PC-3 (cell line): ENCODE data around the gene RNF182. TPM values are rescaled to one million over a fixed set of nuclear protein-coding genes. Genes with fewer than 3 reads are reported as not detected.

Experiments used
- ATAC-seq: fragments of 200-7000 bp; cut with Tn5 transposase; 2 replicates; pipeline ENCODE4 v1.9.1; 2020; ENCODE audit warnings: mild to moderate bottlenecking, moderate library complexity
- BruUV-seq: library from RNA; stranded (reverse); fragments of 400-500 nt; replicated peaks from 2 replicates; lab custom pipeline; 2021; lab: Mats Ljungman, UMichigan
- CTCF ChIA-PET: fragments of 300-600 bp; sonication (Branson Sonifier 250); formaldehyde crosslinking; loops from one replicate; lab custom pipeline; 2022; ENCODE audit warnings: antibody characterized with exemption; lab: Charles Lee
- POLR2A ChIA-PET: fragments of 300-600 bp; sonication (Branson Sonifier 250); formaldehyde crosslinking; loops from one replicate; lab custom pipeline; 2022; ENCODE audit warnings: antibody characterized with exemption; ENCODE audit not compliant: unreplicated experiment; lab: Charles Lee
- DNase-seq: peaks from one replicate; pipeline ENCODE4 v3.0.0-alpha.2; 2015
- H2AFZ ChIP-seq: fragments of 300-600 bp; sonication (generic); 2 replicates; pipeline ENCODE4 v1.6.0; 2016; ENCODE audit warnings: antibody characterized with exemption, low read length
- H3F3A ChIP-seq: fragments of 300-600 bp; sonication (generic); one replicate; pipeline ENCODE4 v1.6.0; 2017; ENCODE audit warnings: antibody characterized with exemption, low read length, control low read depth, mild to moderate bottlenecking; ENCODE audit not compliant: unreplicated experiment
- H3K27ac ChIP-seq: fragments of 300-600 bp; sonication (generic); 2 replicates; pipeline ENCODE4 v1.5.1; 2016; ENCODE audit warnings: mild to moderate bottlenecking, low read length
- H3K27me3 ChIP-seq: fragments of 300-600 bp; sonication (generic); 2 replicates; pipeline ENCODE4 v1.6.1; 2016; ENCODE audit warnings: low read length, mixed read lengths
- H3K36me3 ChIP-seq: fragments of 300-600 bp; sonication (generic); 2 replicates; pipeline ENCODE4 v1.6.1; 2016; ENCODE audit warnings: low read depth, mixed run types, low read length, mixed read lengths
- H3K4me1 ChIP-seq: fragments of 300-600 bp; sonication (generic); 2 replicates; pipeline ENCODE4 v1.5.1; 2016; ENCODE audit warnings: low read length; ENCODE audit not compliant: insufficient read depth
- H3K4me2 ChIP-seq: fragments of 300-600 bp; sonication (generic); 2 replicates; pipeline ENCODE4 v1.6.0; 2016; ENCODE audit warnings: low read length
- H3K4me3 ChIP-seq: fragments of 300-600 bp; sonication (generic); 2 replicates; pipeline ENCODE4 v1.5.1; 2016; ENCODE audit warnings: mild to moderate bottlenecking, low read length, mixed read lengths
- H3K79me2 ChIP-seq: fragments of 300-600 bp; sonication (generic); 2 replicates; pipeline ENCODE4 v1.6.1; 2017; ENCODE audit warnings: low read length, mixed read lengths
- H3K9ac ChIP-seq: fragments of 300-600 bp; sonication (generic); 2 replicates; pipeline ENCODE4 v1.6.0; 2016; ENCODE audit warnings: mild to moderate bottlenecking, low read length
- H3K9me2 ChIP-seq: fragments of 300-600 bp; sonication (generic); replicated peaks from 2 replicates; pipeline ENCODE4 v1.6.1; 2016; ENCODE audit warnings: mixed run types, low read length, mixed read lengths
- H3K9me3 ChIP-seq: fragments of 300-600 bp; sonication (generic); 2 replicates; pipeline ENCODE4 v1.6.1; 2016; ENCODE audit warnings: low read length, mixed read lengths
- H4K20me1 ChIP-seq: fragments of 300-600 bp; sonication (generic); 2 replicates; pipeline ENCODE4 v1.6.1; 2016; ENCODE audit warnings: low read length, mixed read lengths
- EZH2 ChIP-seq: fragments of 300-600 bp; sonication (generic); IDR thresholded peaks from one replicate; pipeline ENCODE4 v1.6.1; 2017; ENCODE audit warnings: antibody characterized with exemption, mild to moderate bottlenecking, low read length; ENCODE audit not compliant: unreplicated experiment
- EZH2phosphoT487 ChIP-seq: fragments of 300-600 bp; sonication (generic); IDR thresholded peaks from 2 replicates; pipeline ENCODE4 v1.6.1; 2018; ENCODE audit warnings: mild to moderate bottlenecking, antibody characterized with exemption, low read length, borderline replicate concordance
- intact Hi-C: fragments of 100-400 bp; cut with micrococcal nuclease; formaldehyde crosslinking; loops from 2 replicates; pipeline ENCODE4 v1.9.0; 2023
- total RNA-seq: library from RNA; depleted of rRNA; stranded (reverse); fragments of >200 nt; gene quantifications from 2 replicates; pipeline ENCODE4 v1.2.3, GENCODE V29; 2014
- TF ChIP-seq, protein P1 (sequence below): fragments of 300-600 bp; sonication (generic); conservative IDR thresholded peaks from 2 replicates; pipeline ENCODE4 v1.5.1; 2017; ENCODE audit warnings: antibody characterized with exemption, low read depth, mild to moderate bottlenecking, low read length

The RNF182 gene
- total RNA-seq, 1 experiment from 2014 or later = 24.7 TPM

DNA sequence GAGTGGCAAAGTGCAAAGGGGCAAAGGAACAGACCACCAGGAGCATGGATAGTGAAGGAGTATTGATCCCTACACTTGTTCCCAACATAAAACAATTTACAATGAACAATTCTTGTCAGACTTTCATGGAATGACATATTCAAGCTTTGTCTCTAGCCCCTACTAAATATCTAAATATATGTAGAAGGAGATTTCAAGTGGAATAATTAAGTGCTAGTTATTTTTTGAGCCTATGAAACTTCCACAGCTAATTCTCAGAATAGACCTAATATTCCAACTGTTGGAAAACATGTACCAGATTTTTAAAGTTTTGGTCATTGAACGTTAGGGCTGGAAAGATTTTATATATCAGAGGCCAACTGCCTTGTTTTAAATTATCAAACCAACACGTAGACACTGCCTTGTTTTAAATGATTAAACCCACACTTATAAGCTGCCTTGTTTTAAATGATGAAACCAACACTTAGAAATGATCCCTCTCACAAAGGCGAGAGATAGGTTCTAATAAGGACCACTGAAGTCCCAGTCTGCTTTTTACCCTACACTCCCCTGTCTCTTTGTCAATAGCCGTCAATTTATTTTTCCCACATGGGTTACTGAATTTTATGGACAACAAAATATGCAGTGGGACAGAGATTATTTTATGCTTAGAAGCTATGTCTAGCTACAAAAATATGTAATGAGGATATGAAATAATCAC lies 62.1 kb downstream of the RNF182 start:
- Histone ChIP-seq H3K9me2 (no peaks in the 10 kb centered on the region), H3F3A (no peaks in the 10 kb centered on the region), H3K4me2 (no peak overlapping the region), H3K4me3 (no peak overlapping the region), H4K20me1 (no peaks in the 10 kb centered on the region), H3K9me3 (no peaks in the 10 kb centered on the region), H3K27me3 (no peaks in the 10 kb centered on the region), H3K9ac (no peak overlapping the region), H3K4me1 (peaks cover 21% of the 10 kb centered on the region), H2AFZ (no peak overlapping the region), H3K36me3 (no peaks in the 10 kb centered on the region), H3K27ac (no peak overlapping the region), H3K79me2 (no peaks in the 10 kb centered on the region)
- DNase-seq (no peak), ATAC-seq (no peak)
- TF ChIP-seq EZH2 (no peak), EZH2phosphoT487 (no peak)
- TF ChIP-seq, protein P1, sequence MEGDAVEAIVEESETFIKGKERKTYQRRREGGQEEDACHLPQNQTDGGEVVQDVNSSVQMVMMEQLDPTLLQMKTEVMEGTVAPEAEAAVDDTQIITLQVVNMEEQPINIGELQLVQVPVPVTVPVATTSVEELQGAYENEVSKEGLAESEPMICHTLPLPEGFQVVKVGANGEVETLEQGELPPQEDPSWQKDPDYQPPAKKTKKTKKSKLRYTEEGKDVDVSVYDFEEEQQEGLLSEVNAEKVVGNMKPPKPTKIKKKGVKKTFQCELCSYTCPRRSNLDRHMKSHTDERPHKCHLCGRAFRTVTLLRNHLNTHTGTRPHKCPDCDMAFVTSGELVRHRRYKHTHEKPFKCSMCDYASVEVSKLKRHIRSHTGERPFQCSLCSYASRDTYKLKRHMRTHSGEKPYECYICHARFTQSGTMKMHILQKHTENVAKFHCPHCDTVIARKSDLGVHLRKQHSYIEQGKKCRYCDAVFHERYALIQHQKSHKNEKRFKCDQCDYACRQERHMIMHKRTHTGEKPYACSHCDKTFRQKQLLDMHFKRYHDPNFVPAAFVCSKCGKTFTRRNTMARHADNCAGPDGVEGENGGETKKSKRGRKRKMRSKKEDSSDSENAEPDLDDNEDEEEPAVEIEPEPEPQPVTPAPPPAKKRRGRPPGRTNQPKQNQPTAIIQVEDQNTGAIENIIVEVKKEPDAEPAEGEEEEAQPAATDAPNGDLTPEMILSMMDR = no peak
- ChIA-PET POLR2A (no interaction called here), CTCF (no interaction called here)
- no TSS peak for BruUV-seq
- intact Hi-C loops = no loop called here

DNA sequence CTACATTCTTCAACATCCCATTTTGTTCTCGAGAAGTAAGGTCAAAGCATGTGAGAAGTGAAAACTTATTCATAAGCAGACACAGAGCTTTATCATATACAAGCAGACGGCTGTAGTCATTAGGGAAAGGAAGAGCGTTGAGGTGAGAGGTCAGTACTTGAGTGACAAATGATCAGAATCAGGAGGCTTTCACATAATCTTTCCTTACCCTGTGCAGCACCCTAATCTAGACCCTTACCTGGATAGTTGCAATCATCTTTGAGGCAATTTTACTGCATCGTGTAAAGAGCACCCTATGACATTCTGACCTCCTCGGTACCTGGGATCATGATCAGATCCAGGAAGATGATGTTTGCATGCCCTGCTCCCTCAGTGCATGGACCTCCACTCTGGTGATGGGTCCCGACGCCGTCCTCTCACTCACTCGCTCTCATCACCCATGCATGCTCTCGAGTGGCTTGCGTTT lies 62.7 kb downstream of the RNF182 start:
- no peak overlapping the region for H3K4me3 ChIP-seq
- TF ChIP-seq, protein P1 = no peak
- TF ChIP-seq EZH2 (no peak), EZH2phosphoT487 (no peak)
- no peak for ATAC-seq
- H4K20me1 ChIP-seq = no peaks in the 10 kb centered on the region
- H3K79me2 ChIP-seq = no peaks in the 10 kb centered on the region
- H2AFZ ChIP-seq = no peak overlapping the region
- H3K4me1 ChIP-seq = peaks cover 27% of the 10 kb centered on the region
- no peaks in the 10 kb centered on the region for H3K9me2 ChIP-seq
- no peak for DNase-seq
- H3K4me2 ChIP-seq = no peak overlapping the region
- no peaks in the 10 kb centered on the region for H3K27me3 ChIP-seq
- BruUV-seq = no TSS peak
- no peaks in the 10 kb centered on the region for H3K9me3 ChIP-seq
- intact Hi-C loops = no loop called here
- ChIA-PET POLR2A (no interaction called here), CTCF (no interaction called here)
- no peaks in the 10 kb centered on the region for H3K36me3 ChIP-seq
- no peak overlapping the region for H3K9ac ChIP-seq
- no peaks in the 10 kb centered on the region for H3F3A ChIP-seq
- no peak overlapping the region for H3K27ac ChIP-seq

DNA sequence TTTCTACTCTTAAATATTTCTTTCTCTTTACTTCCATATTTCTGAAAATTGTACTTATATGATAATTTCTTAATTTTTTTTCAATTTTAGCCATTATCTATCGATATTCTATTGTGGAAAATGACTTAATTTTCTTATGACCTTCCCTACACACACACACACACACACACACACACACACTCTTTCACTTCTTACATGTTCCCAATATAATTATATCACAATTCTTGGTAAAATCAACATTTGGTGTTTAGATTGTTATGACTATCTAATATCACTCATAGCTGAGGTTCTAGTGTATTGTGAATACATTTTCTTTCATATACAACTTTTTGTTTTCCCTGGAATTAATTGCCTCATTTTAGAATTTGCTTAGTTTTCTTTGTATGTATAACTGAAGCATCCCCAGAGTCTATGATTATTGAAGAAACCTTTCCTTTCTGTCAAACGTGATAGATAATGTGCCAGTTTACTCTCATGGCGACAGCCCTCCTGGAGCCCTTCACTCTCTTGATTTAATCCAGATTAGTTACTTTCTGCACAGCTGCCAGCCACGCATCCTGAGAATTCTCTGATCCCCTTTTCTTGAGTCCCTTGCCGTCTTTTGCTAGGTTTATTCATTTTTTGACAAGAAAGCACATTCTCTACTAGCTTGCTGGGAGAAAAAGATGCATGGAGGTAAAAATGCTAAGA lies 63.4 kb downstream of the RNF182 start:
- no peak overlapping the region for H3K27ac ChIP-seq
- no peaks in the 10 kb centered on the region for H3K9me2 ChIP-seq
- ChIA-PET POLR2A (interaction anchor here (0.7 kb wide), 1 partner anchor 12 kb away, joined by 16 read pairs; no protein-coding TSS in a partner anchor), CTCF (no interaction called here)
- no peak overlapping the region for H3K9ac ChIP-seq
- no peak overlapping the region for H2AFZ ChIP-seq
- H3K79me2 ChIP-seq = no peaks in the 10 kb centered on the region
- ATAC-seq (no peak), DNase-seq (no peak)
- H3K4me1 ChIP-seq = peaks cover 34% of the 10 kb centered on the region
- no peaks in the 10 kb centered on the region for H4K20me1 ChIP-seq
- intact Hi-C loops = no loop called here
- peaks cover 4% of the 10 kb centered on the region for H3F3A ChIP-seq
- H3K9me3 ChIP-seq = no peaks in the 10 kb centered on the region
- no peak overlapping the region for H3K4me3 ChIP-seq
- H3K36me3 ChIP-seq = no peaks in the 10 kb centered on the region
- no peak overlapping the region for H3K4me2 ChIP-seq
- BruUV-seq = no TSS peak
- TF ChIP-seq, protein P1 = no peak
- no peak for TF ChIP-seq EZH2phosphoT487
- TF ChIP-seq EZH2 = no peak
- no peaks in the 10 kb centered on the region for H3K27me3 ChIP-seq
